Measurements from ENCODE around the gene MPL.
"Not testable (repeated sequence)": the region's sequence is repeated elsewhere in the genome, so short reads cannot be mapped to it uniquely, and the experiment has no call there.

Gene MPL

DNA sequence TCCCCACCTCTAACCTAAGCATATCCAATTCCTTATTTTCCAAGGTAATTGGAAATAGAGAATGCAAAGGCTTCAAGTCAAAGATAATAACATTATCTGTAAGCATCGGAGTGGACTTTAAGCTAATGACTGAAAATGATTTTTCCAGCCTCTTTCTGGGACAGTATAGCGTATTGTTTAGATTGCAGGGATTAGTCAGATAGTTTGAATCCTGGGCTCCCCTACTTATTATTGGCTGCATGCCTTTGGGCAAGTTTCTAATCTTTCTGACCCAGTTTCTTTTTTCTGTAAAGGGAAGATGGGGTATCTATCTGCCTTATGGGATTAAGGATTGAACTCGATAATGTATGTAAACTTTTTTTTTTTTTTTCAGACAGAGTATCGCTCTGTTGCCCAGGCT lies 19.6 kb downstream of the MPL start:
- DNase-seq (ENCODE audit: low read depth): no peak

DNA sequence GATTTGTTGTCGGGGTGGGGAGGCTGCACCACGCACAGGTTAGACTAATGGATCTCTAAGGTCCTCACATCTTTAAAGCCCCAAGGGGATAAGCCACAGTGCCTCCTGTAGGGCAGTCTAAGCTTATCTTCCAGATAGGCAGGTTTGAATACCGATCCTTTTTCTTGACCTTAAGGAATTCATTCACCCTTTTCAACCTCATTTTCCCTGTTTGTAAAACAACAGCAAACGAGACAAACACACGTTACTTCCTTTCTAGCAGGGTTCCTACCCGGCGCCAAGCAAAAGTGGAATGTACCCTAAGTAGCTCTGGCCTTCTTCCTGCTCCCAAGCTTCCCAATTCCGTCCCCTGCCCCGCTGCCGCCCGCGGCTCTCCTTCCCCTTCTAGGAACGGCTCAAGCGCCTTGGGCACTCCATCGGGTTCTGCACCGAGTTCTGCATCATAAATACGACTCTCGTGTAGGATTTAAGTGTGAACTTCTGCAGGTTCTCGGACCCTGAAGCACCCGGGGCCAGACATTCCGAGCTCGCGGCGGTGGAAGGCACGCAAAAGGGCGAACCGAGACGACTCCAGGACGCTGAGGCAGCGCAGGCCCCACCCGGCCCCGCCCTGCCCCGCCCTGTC lies 20.6 kb downstream of the MPL start:
- DNase-seq (ENCODE audit: low read depth): no peak

DNA sequence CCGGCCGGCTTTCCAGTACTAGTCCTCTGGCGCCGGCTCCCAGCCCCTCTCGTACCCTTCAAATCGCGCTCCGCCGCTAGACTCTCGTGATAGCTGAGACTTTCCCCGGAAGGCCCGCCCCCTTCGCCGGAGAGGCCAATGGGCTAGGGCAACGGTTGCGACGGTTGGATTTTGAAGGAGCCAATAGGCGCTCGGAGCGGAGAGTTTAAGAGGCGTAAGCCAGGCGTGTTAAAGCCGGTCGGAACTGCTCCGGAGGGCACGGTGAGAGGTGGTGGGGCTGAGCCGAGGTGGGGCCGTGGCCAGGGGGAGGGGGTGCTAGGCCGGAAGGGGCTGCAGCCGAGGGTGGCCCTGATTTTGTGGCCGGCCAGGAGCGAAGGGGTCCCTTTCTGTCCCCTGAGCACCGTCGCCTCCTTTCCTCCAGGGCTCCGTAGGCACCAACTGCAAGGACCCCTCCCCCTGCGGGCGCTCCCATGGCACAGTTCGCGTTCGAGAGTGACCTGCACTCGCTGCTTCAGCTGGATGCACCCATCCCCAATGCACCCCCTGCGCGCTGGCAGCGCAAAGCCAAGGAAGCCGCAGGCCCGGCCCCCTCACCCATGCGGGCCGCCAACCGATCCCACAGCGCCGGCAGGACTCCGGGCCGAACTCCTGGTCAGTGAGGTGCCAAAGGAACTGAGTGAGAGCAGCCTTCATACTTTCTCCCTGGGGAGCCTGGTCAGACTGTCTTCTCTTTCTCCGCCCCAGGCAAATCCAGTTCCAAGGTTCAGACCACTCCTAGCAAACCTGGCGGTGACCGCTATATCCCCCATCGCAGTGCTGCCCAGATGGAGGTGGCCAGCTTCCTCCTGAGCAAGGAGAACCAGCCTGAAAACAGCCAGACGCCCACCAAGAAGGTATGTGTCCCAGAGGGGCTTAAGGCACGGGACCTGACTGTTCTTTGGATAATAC lies 21.4 kb downstream of the MPL start, which contains the start of gene CDC20:
Gene CDC20 (plus strand): TSS at position 236 of the 948 bp plus-strand sequence. CDS start 235 bp downstream, at position 471.
- peak; percentile 97 for DNase-seq (ENCODE audit: low read depth)

DNA sequence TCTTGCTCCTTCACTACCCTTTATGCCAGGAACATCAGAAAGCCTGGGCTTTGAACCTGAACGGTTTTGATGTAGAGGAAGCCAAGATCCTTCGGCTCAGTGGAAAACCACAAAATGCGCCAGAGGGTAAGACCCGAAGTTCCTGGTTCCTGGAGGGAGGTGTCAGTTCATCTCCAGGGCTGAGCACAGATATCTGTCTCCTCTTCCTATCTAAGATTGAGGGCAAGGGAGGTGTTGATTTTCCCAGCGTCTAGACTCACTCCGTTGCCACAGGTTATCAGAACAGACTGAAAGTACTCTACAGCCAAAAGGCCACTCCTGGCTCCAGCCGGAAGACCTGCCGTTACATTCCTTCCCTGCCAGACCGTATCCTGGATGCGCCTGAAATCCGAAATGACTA lies 22.1 kb downstream of the MPL start:
- DNase-seq (ENCODE audit: low read depth): no peak

DNA sequence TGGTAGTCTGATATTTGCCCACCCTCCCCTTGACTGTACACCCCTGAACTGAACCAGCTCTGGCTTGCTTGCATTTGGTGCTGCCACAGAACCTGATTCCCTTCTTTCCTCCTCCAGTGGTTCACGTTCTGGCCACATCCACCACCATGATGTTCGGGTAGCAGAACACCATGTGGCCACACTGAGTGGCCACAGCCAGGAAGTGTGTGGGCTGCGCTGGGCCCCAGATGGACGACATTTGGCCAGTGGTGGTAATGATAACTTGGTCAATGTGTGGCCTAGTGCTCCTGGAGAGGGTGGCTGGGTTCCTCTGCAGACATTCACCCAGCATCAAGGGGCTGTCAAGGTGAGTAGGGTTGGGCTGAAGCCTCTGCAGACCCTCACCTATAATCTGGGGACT lies 23.0 kb downstream of the MPL start:
- DNase-seq (ENCODE audit: low read depth): no peak

DNA sequence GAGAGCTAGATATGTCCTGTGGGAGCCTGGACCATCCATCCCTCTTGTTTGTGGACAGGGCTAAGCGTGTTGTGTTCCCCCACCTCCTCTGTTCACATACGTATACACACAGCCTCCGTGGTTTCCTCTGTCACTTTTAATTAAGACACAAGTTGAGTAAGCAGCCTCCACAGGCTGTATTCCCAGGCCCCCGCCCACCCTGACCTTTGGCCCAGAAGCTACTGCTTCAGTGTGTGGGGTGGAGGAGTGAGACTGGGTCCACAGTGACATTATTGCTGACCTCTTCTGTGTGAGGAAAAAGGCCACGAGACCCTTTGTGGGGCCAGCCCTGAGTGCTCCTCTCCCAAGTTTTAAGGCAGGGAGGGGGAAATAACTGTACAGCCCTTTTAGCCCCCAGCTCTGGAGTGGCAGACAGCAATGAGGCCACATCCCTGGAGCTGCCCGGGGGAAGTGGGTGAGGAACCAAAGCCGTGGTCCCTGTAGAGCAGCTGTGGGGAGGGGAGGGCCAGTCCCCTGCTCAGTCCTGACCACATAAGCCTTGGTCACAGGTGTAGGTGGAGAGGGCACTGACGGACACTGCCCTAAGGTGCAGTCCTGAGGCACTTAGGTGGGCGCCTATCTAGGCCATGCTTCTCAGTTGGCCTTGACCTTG lies 25.8 kb downstream of the MPL start:
- DNase-seq (ENCODE audit: low read depth): no peak

DNA sequence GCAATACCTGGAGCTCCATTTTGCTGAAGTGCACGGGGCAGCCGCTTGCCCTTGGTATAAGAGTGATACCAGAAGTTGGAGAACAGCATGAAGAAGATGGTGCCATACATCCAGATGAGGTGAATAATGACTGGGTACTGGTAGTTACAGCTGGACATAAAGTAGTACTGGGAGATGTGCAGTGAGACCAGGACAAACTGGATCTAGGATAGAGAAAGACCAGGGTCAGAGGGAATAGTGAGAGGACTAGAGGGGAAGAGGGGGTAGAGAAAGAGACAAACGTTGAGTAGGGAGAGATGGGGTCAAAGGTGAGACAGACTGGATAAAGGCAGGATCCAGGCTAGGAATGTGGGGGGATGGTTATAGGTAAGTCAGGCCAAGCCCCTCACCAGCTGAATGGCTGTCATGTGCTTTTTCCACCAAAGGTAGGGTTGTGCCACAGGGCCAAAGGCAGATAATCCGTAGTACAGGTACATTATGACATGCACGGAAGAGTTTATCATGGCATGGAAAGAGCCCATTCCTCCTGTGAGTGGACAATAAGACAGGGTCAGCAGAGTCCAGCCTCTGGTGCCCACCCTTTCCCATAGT lies 26.4 kb downstream of the MPL start:
- DNase-seq (ENCODE audit: low read depth): no peak

DNA sequence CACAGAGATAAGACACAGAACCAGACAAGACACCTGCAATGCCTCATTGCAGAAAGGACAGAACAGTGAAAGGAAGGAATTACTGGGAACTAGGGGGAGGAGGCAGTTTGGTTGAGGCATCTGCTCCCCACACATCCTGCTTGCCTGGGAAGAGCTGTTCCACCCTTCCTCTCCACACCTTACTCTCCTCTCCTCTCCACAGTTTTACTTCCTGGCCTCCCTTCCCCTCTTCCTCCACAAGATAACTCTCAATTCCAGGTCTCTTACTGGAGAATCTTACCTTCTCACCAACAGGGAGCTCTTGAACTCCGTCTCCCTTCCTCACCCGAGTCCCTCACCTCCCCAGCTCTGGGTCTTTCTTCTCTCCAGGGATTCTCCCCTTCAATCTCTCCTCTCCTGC lies 28.1 kb downstream of the MPL start:
- no peak for DNase-seq (ENCODE audit: low read depth)

DNA sequence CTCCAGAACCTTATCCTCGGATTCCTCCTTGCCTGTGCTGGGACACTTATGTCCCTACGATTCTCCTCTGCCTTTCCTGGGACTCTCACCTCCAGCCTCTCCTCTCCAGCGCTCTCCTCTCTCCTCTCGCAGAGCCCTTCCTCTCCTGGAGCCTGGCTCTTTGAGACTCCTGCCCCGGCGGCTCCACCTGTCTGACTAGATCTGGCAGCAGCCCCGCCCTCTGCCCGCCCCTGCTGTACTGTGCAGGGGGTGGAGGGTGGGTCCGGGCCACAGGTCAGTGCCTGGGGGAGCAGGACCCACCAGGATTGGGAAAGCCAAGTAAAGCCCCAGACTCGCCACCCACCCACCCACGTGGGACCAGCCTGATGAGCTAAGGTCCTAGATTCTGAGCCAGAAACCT lies 28.6 kb downstream of the MPL start:
- no peak for DNase-seq (ENCODE audit: low read depth)

DNA sequence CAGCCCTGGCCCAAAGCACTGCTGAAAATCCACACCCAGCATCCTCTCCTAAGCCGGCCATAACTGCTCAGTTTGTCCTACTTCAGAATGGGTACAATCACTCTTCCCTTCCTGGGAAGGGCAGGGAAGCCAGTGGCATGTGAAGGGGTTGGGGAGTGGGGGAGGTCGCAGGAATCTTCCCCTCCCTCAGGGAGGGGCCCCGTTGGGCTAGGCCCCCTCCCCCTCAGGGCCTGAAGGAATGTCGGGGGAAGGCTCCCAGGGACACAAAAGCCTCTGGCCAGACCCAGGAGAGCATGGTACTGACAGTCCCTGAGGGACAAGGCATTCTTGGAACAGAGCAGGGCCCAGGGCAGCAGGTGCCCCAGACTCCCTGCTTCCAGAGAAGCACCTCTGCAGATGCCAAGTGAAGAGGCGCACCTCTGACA lies 29.0 kb downstream of the MPL start:
- no peak for DNase-seq (ENCODE audit: low read depth)

DNA sequence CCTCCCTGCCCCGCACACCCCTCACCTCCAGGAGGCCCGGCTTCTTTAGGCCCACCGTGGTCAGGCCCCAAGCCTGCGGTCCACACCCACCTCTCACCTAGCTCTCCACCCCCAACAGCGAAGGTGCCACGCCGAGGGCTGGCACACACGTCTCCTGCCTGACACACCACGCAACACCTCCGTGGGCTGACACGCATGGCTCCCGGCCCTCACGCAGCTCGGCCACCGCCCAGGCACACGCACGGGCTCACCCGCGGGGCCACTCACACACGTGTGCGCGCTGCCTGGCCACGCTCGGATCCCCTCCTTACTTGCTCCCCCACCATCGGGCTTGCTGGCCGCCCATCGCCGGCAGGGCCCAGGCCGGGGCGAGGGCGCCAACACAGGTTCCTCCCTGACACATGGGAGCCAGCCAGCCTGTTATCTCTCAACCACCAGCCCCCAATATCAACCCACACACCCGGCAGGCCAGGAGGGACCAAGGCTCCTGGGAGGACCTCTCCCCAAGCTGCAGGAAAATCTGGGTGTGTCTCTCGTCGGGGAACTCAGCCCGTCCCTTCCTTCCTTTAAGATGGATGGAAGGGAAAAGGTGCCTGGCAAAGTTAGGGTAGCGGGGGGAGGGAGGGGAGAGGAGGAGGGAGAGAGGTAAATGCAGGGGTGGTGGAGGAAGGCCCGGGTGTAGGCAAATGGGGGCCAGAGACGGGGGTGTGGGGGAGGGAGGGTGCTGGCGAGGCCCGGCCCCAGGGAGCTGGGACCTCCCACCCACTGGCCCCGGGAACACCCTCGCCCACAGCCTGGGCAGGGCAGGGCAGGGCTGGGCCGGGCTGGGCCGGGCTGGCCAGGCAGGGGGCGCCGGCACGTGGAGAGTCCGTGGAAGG lies 29.6 kb downstream of the MPL start:
- peak; percentile 13 for DNase-seq (ENCODE audit: low read depth)

DNA sequence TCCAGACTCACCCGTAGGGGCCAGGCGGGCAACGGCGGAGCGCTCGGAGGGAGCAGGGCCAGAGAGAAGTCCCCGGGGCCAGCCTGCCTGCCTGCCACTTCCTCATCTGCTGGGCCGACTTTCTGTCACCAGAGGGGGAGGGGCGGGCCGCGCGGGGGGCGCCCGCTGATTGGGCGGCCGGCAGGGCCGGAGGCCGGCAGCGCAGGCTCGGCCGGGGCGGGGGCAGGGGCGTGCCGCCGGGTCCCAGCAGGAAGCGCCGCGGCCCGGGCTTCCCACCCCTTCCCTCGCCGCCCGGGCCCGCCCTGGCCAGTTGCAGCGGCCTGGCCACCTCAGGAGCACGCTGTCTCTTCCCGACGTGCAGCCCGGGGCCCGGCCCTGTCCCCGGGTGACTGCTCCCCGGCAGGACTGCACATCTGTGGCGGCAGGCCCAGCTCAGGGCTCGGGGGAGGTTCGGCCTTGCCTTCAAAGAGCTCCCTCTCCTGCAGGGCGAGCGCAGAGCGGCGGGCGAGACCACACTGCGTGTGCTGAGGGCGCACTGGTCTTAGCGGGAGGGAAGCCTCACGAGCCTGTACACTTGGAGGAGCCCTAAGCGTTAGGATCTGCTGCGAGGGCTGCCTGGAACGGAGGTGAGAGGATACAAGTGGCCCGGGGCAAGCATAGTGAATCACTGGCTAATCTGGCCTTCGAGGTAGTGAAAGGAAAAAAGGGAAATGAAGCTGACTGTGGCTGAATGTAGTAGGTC lies 30.5 kb downstream of the MPL start, which contains the start of gene ELOVL1:
Gene ELOVL1 (minus strand): TSS at position 108 of the 742 bp plus-strand sequence. CDS start 2,402 bp downstream, outside the sequence.
- DNase-seq (ENCODE audit: low read depth): peak; percentile 84

DNA sequence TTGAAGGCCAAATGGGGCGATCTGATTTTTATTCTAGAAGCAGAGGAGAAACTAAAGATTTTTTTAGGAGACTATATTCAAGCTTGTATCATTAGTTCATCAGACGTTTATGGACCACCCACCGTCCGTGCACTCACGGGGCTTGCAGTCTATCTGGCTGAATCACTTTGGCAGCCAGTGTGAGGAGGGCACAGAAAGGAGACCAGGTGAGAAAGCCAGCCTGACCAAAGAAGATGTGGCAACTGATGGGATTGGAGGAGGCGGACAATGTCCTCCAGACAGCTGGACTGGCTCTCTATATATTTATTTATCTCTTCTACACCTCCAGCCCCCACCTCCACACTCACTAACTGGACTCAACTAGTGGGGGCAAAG lies 31.0 kb downstream of the MPL start:
- no peak for DNase-seq (ENCODE audit: low read depth)

DNA sequence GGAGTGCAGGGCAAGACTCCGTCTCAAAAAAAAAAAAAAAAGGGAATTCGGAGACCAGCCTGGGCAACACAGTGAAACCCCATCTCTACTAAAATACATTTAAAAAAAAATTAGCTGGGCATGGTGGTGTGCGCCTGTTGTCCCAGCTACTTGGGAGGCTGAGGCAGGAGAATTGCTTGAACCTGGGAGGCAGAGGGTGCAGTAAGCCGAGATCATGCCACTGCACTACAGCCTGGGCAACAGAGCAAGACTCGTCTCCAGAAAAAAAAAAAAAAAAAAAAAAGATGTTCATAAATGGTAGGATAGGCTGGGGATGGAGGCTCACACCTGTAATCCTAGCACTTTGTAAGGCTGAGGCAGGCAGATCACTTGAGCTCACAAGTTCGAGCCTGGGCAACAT lies 32.2 kb downstream of the MPL start:
- DNase-seq (ENCODE audit: low read depth): not testable (repeated sequence)

DNA sequence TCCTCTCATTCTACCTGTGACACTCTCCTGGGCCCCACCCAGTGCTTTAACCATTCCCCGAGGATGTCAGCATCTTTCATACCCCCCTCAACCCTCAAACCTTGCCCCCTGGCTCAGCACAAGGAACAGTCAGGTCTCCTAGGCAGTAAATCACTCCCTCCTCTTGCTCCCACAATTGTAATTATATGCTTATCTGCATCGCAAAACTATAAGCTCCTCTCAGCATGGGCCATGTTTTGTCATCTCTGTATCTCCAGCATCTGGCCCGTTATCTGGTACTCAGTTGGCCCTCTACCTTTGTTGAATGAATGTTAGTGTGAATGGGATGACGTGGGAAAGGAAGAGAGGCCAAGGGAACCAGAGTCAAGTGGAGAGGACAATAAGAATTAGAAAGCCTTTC lies 32.9 kb downstream of the MPL start:
- DNase-seq (ENCODE audit: low read depth): no peak

DNA sequence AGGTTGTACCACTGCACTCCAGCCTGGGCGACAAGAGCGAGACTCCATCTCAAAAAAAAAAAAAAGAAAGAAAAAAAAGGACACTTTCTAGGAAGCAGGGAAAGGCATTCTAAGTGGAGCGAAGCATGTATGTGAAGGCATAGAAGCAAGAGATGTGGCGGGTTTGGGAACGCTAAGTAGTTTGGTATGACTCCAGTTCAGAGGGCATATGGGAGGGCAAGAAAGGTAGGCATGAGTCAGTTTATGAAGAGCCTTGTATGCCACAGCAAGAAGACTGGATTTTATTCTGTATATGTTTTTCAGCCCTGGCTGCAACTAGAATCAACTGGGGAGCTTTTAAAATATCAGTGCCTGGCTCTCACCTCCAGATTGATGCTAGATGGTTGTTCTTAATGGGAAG lies 34.6 kb downstream of the MPL start:
- DNase-seq (ENCODE audit: low read depth): no peak

DNA sequence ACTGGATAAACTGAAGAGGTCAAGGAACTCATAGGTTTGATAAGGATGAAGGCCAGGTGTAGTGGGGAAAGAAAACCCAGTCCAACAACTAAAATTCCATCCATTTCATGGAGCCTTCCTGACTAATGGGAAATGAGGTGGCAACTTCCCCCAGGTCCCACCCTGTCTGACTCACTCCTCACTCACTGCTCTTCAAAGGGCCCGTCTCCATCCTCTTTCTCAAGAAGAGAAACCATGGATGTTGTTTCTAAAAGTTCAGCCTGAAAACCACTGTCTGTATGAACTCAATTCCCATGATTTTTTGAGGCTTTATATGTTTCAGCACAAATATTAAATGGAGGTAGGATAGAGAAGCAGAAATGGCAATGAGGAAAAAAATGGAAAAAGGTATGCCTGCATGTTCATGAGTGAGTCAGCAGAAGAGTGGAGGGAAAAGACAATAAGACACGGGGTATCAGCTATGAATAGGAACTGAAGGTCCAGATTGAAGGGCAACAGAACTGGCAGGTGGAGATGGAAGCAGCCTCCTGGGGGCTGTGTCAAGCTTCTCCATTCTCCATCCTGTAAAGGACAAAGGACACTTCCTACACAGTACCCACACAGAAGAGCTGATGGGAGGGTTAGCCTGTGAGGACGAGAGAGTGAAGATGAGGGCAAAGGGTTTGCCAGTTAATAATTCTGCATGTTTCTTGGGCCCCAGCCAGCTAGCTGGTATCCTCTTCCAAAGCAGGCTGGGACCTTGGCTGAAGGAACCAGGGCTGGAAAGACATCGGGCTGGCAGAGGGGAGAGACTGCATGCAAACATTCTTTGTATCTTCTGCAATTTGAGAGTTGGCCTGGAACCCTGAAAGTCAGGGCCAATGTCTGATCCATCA lies 35.7 kb downstream of the MPL start:
- no peak for DNase-seq (ENCODE audit: low read depth)

DNA sequence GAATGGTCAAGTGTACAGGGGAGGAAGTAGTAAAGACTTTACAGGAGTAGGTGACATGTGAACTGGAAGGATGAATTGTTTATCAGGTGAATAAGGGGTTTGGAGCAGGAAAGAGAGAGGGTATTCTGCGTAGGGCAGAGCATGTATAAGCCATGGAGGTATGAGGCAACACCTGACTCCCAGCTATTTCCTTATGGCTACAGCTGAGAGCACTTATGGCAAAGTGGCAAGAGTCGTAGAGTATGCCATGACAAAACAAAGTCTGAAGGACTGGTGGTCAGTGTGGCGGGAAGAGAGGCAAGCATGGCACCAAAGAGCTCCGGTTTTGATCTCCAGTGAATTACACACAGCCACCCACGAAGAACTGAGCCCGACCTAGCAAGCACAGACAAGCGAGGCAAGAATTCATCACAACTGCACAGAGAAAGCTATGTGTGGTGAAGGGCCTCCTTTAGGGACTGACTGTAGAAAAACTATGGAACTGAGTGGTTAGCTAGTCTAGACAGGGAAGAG lies 39.2 kb downstream of the MPL start:
- no peak for DNase-seq (ENCODE audit: low read depth)

DNA sequence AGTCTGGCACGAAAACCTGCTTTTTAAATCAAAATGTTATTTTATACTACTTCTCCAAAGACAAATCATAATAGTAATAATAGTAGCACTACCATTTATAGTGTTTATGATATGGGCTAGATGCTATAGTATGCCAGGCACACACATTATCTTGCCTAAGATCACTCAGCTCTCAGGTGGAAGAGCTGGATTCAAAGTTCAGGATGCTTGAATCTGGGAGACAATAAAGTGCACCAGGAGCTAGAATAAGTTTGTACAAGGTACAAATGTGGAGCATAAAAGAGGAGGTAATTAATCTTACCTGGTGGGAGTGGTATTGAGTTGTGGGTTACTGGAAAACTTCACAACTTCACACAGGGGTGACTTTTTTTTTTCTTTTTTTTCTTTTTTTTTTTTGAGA lies 40.2 kb downstream of the MPL start:
- no peak for DNase-seq (ENCODE audit: low read depth)

All from activated gamma-delta T cell treated with anti-CD3 and anti-CD28 coated beads, Interleukin-2, amount 50 U/mL, for 16 hours (primary cell).